ENCODE results near the gene SLC25A43. TPM values are rescaled to one million over a fixed set of nuclear protein-coding genes. Genes with fewer than 3 reads are reported as not detected.

The SLC25A43 gene
- total and polyA plus RNA-seq, 9 of the 15 experiments (the other 6 are each of a cell fraction or from before 2014, with no cell fraction given) = 1.3 to 8.4 (median 4.0) TPM

DNA sequence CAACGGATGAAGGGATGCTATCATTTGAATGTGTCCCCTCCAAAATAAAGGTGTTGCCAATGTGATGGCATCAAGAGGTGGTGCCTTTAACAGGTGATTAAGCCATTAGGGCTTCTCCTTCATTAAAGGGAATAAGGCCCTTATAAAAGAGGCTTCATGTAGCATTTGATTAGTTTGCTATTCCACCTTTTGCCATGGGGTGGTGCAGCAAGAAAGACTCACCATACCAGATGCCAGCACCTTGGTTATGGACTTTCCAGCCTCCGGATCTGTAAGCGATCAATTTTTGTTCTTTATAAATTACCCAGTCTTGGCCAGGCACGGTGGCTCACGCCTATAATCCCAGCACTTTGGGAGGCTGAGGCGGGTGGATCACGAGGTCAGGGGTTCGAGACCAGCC, 7.9 kb upstream of the SLC25A43 start:
- FAIRE-seq (peak; percentile 54), DNase-seq (ENCODE audit: extremely low read depth in 1 of 4, low spot score in 3 of 4) (peak in 2 of 4 experiments; percentile 24 to 30), ATAC-seq (peak; percentile 60; the same call in 1 of the 3 replicates)
- no peak overlapping the region for H3K4me3 ChIP-seq
- 21% methylated on average over 7 of the region's 8 CpGs for WGBS (ENCODE audit: insufficient coverage, low coverage, missing lambda C conversion rate)
- H3K79me2 ChIP-seq (ENCODE audit: control insufficient read depth, insufficient read depth, low read length) = no peaks in the 10 kb centered on the region
- CTCF ChIA-PET (ENCODE audit: low intra/inter-chr PET ratio) = no interaction called here
- in situ Hi-C loops (cut with MboI) (no loop called here), intact Hi-C loops (cut with micrococcal nuclease) (loop anchor here (1.0 kb wide), 1 partner anchor 121 kb away; no protein-coding TSS in a partner anchor)
- no peak overlapping the region for H3K9ac ChIP-seq (ENCODE audit: insufficient read depth in 1 of 2, low read depth in 2 of 2, low read length in 2 of 2)
- no peaks in the 10 kb centered on the region for H4K20me1 ChIP-seq (replicated peaks; ENCODE audit: control insufficient read depth, insufficient read depth, low read length)
- POLR2A ChIA-PET = interaction anchor here (1.5 kb wide), 1 partner anchor 10 kb away, joined by 4 read pairs; no protein-coding TSS in a partner anchor
- no peaks in the 10 kb centered on the region for H3K36me3 ChIP-seq (ENCODE audit: control insufficient read depth, insufficient read depth, low read length)
- no peak overlapping the region for H3K4me2 ChIP-seq (ENCODE audit: insufficient read depth, low read length)
- no peak overlapping the region for H2AFZ ChIP-seq (ENCODE audit: low read depth, low read length)
- H3K9me3 ChIP-seq (replicated peaks; ENCODE audit: control insufficient read depth, insufficient read depth, low read depth, low read length) = no peaks in the 10 kb centered on the region
- BruUV-seq (replicated peaks) = no TSS peak
- H3K4me1 ChIP-seq (replicated peaks in 1 of 2; ENCODE audit: control insufficient read depth in 2 of 2, insufficient read depth in 2 of 2, low read length in 2 of 2) = peaks cover 0 to 3% of the 10 kb centered on the region in 2 experiments; a peak in 2 of 5 replicates
- H3K27ac ChIP-seq (ENCODE audit: extremely low read depth, low read depth, low read length) = no peak overlapping the region
- H3K27me3 ChIP-seq (ENCODE audit: control insufficient read depth in 2 of 2, insufficient read depth in 2 of 2, low read length in 2 of 2) = no peaks in the 10 kb centered on the region
- no peaks in the 10 kb centered on the region for H3K9me1 ChIP-seq (ENCODE audit: control insufficient read depth, insufficient read depth, low read length)
- TF ChIP-seq MYC (IDR thresholded peaks at IDR 0.05; ENCODE audit: low read depth, low read length) (no peak), MYC (CRISPR knock-in tag; IDR thresholded peaks at IDR 0.05; ENCODE audit: borderline replicate concordance, low read depth) (no peak), POLR2H (tag; IDR thresholded peaks at IDR 0.05; ENCODE audit: low read depth) (no peak), SLC30A9 (CRISPR knock-in tag; IDR thresholded peaks at IDR 0.05) (no peak), FOXM1 (IDR thresholded peaks at IDR 0.05; ENCODE audit: low read depth) (no peak), FOXM1 (CRISPR knock-in tag; IDR thresholded peaks at IDR 0.05; ENCODE audit: low read depth) (no peak), RAD21 (CRISPR knock-in tag; conservative IDR thresholded peaks at IDR 0.05 in 1 of 2, IDR thresholded peaks at IDR 0.05 in 1 of 2) (peak in 1 of 2 experiments; percentile 54; a peak in 2 of 4 replicates), ATF7 (IDR thresholded peaks at IDR 0.05) (no peak), NR4A1 (CRISPR knock-in tag; IDR thresholded peaks at IDR 0.05) (no peak), NR4A1 (tag; IDR thresholded peaks at IDR 0.05) (no peak), PCBP1 (IDR thresholded peaks at IDR 0.05; ENCODE audit: low read depth, low read length, poor library complexity, severe bottlenecking) (no peak), ZBED1 (IDR thresholded peaks at IDR 0.05) (no peak), PRMT5 (CRISPR knock-in tag; IDR thresholded peaks at IDR 0.05) (no peak), ZC3H8 (IDR thresholded peaks at IDR 0.05) (no peak), GABPB1 (CRISPR knock-in tag; IDR thresholded peaks at IDR 0.05) (no peak), EGR1 (conservative IDR thresholded peaks at IDR 0.05) (no peak)
- TF ChIP-seq, protein P1, sequence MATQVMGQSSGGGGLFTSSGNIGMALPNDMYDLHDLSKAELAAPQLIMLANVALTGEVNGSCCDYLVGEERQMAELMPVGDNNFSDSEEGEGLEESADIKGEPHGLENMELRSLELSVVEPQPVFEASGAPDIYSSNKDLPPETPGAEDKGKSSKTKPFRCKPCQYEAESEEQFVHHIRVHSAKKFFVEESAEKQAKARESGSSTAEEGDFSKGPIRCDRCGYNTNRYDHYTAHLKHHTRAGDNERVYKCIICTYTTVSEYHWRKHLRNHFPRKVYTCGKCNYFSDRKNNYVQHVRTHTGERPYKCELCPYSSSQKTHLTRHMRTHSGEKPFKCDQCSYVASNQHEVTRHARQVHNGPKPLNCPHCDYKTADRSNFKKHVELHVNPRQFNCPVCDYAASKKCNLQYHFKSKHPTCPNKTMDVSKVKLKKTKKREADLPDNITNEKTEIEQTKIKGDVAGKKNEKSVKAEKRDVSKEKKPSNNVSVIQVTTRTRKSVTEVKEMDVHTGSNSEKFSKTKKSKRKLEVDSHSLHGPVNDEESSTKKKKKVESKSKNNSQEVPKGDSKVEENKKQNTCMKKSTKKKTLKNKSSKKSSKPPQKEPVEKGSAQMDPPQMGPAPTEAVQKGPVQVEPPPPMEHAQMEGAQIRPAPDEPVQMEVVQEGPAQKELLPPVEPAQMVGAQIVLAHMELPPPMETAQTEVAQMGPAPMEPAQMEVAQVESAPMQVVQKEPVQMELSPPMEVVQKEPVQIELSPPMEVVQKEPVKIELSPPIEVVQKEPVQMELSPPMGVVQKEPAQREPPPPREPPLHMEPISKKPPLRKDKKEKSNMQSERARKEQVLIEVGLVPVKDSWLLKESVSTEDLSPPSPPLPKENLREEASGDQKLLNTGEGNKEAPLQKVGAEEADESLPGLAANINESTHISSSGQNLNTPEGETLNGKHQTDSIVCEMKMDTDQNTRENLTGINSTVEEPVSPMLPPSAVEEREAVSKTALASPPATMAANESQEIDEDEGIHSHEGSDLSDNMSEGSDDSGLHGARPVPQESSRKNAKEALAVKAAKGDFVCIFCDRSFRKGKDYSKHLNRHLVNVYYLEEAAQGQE (IDR thresholded peaks at IDR 0.05; ENCODE audit: borderline replicate concordance) = peak; percentile 28; the same call in 1 of the 2 replicates
- TF ChIP-seq, protein P1 (CRISPR knock-in tag; IDR thresholded peaks at IDR 0.05; ENCODE audit: low read depth) = no peak
